Mucosa of descending colon (tissue), 3 donors: ENCODE results near the gene GPI. TPM values are rescaled to one million over a fixed set of nuclear protein-coding genes. Genes with fewer than 3 reads are reported as not detected.
"Not testable (repeated sequence)": the region's sequence is repeated elsewhere in the genome, so short reads cannot be mapped to it uniquely, and the experiment has no call there.

ENCODE experiments used
- ATAC-seq: fragments of 200-7000 bp; cut with Tn5 transposase; one replicate; pipeline ENCODE4 v1.9.1; 2020; ENCODE audit warnings: mild to moderate bottlenecking, moderate library complexity
- DNase-seq, 3 donors: peaks; one replicate each; pipeline ENCODE4 v3.0.0-alpha.2; 2020
- H3K36me3 ChIP-seq: fragments of 200-600 bp; one replicate; pipeline ENCODE4 v1.8.0; 2021; ENCODE audit warnings: low read depth, mild to moderate bottlenecking
- H3K4me1 ChIP-seq: fragments of 200-600 bp; one replicate; pipeline ENCODE4 v1.8.0; 2021; ENCODE audit warnings: low read depth, mild to moderate bottlenecking
- H3K4me3 ChIP-seq: fragments of 200-600 bp; one replicate; pipeline ENCODE4 v1.8.0; 2021; ENCODE audit warnings: mild to moderate bottlenecking
- H3K9me3 ChIP-seq: fragments of 200-600 bp; one replicate; pipeline ENCODE4 v1.8.0; 2021; ENCODE audit warnings: mild to moderate bottlenecking
- CTCF ChIP-seq: fragments of 200-600 bp; IDR thresholded peaks from one replicate; pipeline ENCODE4 v1.8.0; 2022; ENCODE audit warnings: antibody characterized with exemption, mild to moderate bottlenecking
- intact Hi-C, 2 donors: fragments of 100-400 bp; cut with DNase I in 1 of 2; cut with micrococcal nuclease in 1 of 2; formaldehyde crosslinking; loops; one replicate each; pipeline versions ENCODE4 v1.11.0 to v1.11.1; 2022; cut with DNase I, micrococcal nuclease
- total RNA-seq, 3 donors: library from RNA; stranded (reverse); fragmentation: NEBNext Ultra II Directional in 2 of 3; extraction: Animal tissue kit (Norgen Biotek cat#: 25700) in 2 of 3; gene quantifications; one replicate each; pipeline versions ENCODE4 v1.2.1 to v1.2.4, GENCODE V29; 2021 to 2023
- donor health status: DM: no; HTN: no; CAD: no; lungs with moderate emphysema.
- donor health status: DM: no; HTN: no; CAD: no.
- donor health status: DM: no; HTN: yes; CAD: no.

GPI gene
- total RNA-seq, 3 donors from 2014 or later, result 247 to 344 (median 296) TPM

- no peak for ATAC-seq
- Histone ChIP-seq H3K4me1 (no peaks in the 10 kb centered on the region), H3K4me3 (no peak overlapping the region), H3K36me3 (no peaks in the 10 kb centered on the region), H3K9me3 (no peaks in the 10 kb centered on the region)
- TF ChIP-seq CTCF, result no peak
- DNase-seq, result no peak
- intact Hi-C loops, result no loop called here
Observed at GRCh38 chr19:34325181-34325580, 39.8 kb upstream of the GPI start.

GRCh38 chr19:34325981-34326787 lies 38.8 kb upstream of the GPI start:
- Histone ChIP-seq H3K4me1 (no peaks in the 10 kb centered on the region), H3K36me3 (no peaks in the 10 kb centered on the region), H3K4me3 (no peak overlapping the region), H3K9me3 (no peaks in the 10 kb centered on the region)
- intact Hi-C loops, result no loop called here
- ATAC-seq, result no peak
- TF ChIP-seq CTCF, result no peak
- no peak for DNase-seq

- DNase-seq (no peak), ATAC-seq (no peak)
- no peaks in the 10 kb centered on the region for H3K4me1 ChIP-seq
- intact Hi-C loops, result no loop called here
- no peaks in the 10 kb centered on the region for H3K9me3 ChIP-seq
- no peak for TF ChIP-seq CTCF
- no peaks in the 10 kb centered on the region for H3K36me3 ChIP-seq
- H3K4me3 ChIP-seq, result no peak overlapping the region
Observed at GRCh38 chr19:34327851-34328250, 37.1 kb upstream of the GPI start.

GRCh38 chr19:34328982-34329381 lies 36.0 kb upstream of the GPI start:
- TF ChIP-seq CTCF, result no peak
- no peaks in the 10 kb centered on the region for H3K9me3 ChIP-seq
- H3K4me1 ChIP-seq, result no peaks in the 10 kb centered on the region
- intact Hi-C loops, result no loop called here
- no peaks in the 10 kb centered on the region for H3K36me3 ChIP-seq
- DNase-seq, result no peak
- ATAC-seq, result no peak
- H3K4me3 ChIP-seq, result no peak overlapping the region

GRCh38 chr19:34330116-34330515 lies 34.9 kb upstream of the GPI start:
- H3K36me3 ChIP-seq, result no peaks in the 10 kb centered on the region
- H3K4me3 ChIP-seq, result no peak overlapping the region
- TF ChIP-seq CTCF, result no peak
- intact Hi-C loops, result no loop called here
- no peak for DNase-seq
- H3K4me1 ChIP-seq, result no peaks in the 10 kb centered on the region
- no peak for ATAC-seq
- H3K9me3 ChIP-seq, result no peaks in the 10 kb centered on the region

GRCh38 chr19:34330596-34330995 lies 34.4 kb upstream of the GPI start:
- DNase-seq, H3K4me3 ChIP-seq, intact Hi-C loops, ATAC-seq, H3K36me3 ChIP-seq, H3K9me3 ChIP-seq, H3K4me1 ChIP-seq: not testable (repeated sequence)

GRCh38 chr19:34331596-34331995 lies 33.4 kb upstream of the GPI start:
- ATAC-seq, H3K4me1 ChIP-seq, DNase-seq, intact Hi-C loops, H3K4me3 ChIP-seq, H3K36me3 ChIP-seq, H3K9me3 ChIP-seq: not testable (repeated sequence)
